ENCODE data around the gene VWA5B2. TPM values are rescaled to one million over a fixed set of nuclear protein-coding genes. Genes with fewer than 3 reads are reported as not detected.
A peak's percentile ranks its signal among the peaks of the same experiment; 100 is the strongest.
"Not testable (repeated sequence)": the region's sequence is repeated elsewhere in the genome, so short reads cannot be mapped to it uniquely, and the experiment has no call there.

VWA5B2 gene
- total RNA-seq, 6 experiments from 2014 or later = not detected

- no peak for DNase-seq
- peaks cover 14% of the 10 kb centered on the region for H3K4me1 Mint-ChIP-seq (ENCODE audit: low read depth)
- no peak overlapping the region for H3K27ac Mint-ChIP-seq
- peaks cover 24% of the 10 kb centered on the region for H3K27me3 Mint-ChIP-seq (ENCODE audit: insufficient read depth)
- no peaks in the 10 kb centered on the region for H3K36me3 Mint-ChIP-seq (ENCODE audit: low read depth)
- TF ChIP-seq CTCF (IDR thresholded peaks at IDR 0.05) = no peak
- no peaks in the 10 kb centered on the region for H3K9me3 Mint-ChIP-seq
- H3K4me3 Mint-ChIP-seq = peak overlapping the region; percentile 73
These were observed 31.4 kb downstream of the VWA5B2 start for GRCh38 chr3:184260724-184261269.

GRCh38 chr3:184261270-184261853, 32.0 kb downstream of the VWA5B2 start, which contains the start of gene CAMK2N2:
Gene CAMK2N2 (minus strand): TSS chr3:184261553. CDS start chr3:184261285, 268 bp downstream.
- Mint-ChIP-seq H3K27ac (no peak within 1 kb of the TSS), H3K4me1 (ENCODE audit: low read depth) (peaks cover 14% of the 10 kb centered on the region), H3K27me3 (ENCODE audit: insufficient read depth) (peaks cover 24% of the 10 kb centered on the region), H3K36me3 (ENCODE audit: low read depth) (no peaks in the 10 kb centered on the region), H3K4me3 (peak within 1 kb of the TSS; percentile 87), H3K9me3 (no peaks in the 10 kb centered on the region)
- peak; percentile 20 for DNase-seq
- TF ChIP-seq CTCF (IDR thresholded peaks at IDR 0.05) = no peak

DNA sequence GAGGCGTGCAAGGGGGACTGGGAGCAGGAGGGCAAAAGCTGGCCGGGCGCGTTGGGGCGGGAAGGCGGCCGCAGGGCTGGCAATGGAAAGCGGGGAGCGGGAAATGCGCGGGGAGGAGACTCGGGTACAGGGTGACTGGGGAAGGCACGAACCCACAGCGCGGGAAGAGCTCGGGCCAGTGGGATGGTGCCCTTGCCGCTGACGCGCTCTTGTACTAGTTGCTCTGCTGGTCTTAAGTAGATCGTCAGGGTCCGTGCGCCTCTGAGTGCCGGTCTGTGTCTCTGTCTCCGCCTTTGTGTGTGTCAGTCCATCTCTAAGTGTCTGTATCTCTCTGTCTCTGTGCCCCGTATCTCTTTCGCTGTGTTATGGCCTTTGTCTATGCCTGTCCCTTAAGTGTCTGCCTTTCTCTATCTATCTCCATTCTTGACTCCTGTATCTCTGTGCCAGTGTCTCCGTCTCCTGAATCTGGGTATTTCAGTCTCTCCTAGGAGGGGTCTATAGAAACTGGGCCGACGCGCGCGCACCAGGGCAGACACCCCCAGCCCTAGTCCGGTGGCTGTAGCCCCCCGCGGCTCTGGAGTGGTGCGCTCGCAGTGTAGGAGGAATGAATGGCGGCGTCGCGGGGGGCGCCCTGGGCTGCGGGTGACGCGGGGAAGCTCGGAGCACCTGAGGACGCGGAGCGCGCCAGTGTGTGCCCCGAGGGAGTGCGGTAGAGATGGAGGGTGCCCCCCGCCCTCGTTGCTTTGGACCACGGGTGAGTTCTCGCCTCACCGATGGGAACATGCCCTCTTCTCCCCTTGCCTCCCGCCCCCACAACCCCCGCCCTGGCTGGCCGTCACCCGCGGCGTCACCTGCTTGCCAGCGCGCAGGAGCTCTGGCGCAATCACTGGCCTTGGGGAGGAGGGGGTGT, 32.7 kb downstream of the VWA5B2 start:
- TF ChIP-seq CTCF (IDR thresholded peaks at IDR 0.05) = no peak
- no peak for DNase-seq
- peak overlapping the region; percentile 87 for H3K4me3 Mint-ChIP-seq
- peaks cover 14% of the 10 kb centered on the region for H3K4me1 Mint-ChIP-seq (ENCODE audit: low read depth)
- no peak overlapping the region for H3K27ac Mint-ChIP-seq
- H3K9me3 Mint-ChIP-seq = peaks cover under 1% of the 10 kb centered on the region; the same call in 1 of the 2 replicates
- peaks cover 24% of the 10 kb centered on the region for H3K27me3 Mint-ChIP-seq (ENCODE audit: insufficient read depth)
- H3K36me3 Mint-ChIP-seq (ENCODE audit: low read depth) = no peaks in the 10 kb centered on the region

DNA sequence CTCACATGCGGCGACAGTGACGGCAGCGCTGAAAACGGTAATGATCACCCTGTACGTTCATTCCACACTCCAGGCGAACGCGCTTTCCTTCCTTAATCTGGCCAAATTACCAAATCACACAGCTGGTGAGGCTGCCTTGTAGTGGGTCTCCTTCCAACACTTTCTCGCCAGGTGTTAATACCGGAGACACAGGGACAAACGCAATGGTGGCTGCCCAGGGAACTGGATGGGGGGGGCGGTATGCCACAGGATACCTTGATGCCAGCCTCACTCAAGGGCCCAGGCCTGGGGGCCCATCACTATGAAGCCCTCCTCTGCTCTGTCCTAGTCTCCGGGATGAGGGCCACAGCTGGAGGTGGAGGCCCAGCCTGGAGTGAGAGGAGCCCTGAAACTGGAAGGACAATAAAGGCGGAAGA, 33.4 kb downstream of the VWA5B2 start:
- Mint-ChIP-seq H3K27ac (no peak overlapping the region), H3K4me3 (0 out of 2 replicates have a peak overlapping the region, but pooled peaks have one; percentile 30), H3K27me3 (ENCODE audit: insufficient read depth) (peaks cover 29% of the 10 kb centered on the region), H3K9me3 (peaks cover 4% of the 10 kb centered on the region; the same call in 1 of the 2 replicates), H3K4me1 (ENCODE audit: low read depth) (peaks cover 14% of the 10 kb centered on the region), H3K36me3 (ENCODE audit: low read depth) (no peaks in the 10 kb centered on the region)
- DNase-seq = no peak
- no peak for TF ChIP-seq CTCF (IDR thresholded peaks at IDR 0.05)

GRCh38 chr3:184267249-184267648, 37.9 kb downstream of the VWA5B2 start:
- H3K36me3 Mint-ChIP-seq (ENCODE audit: low read depth); DNase-seq; H3K27ac Mint-ChIP-seq; H3K4me1 Mint-ChIP-seq (ENCODE audit: low read depth); H3K4me3 Mint-ChIP-seq; H3K9me3 Mint-ChIP-seq: not testable (repeated sequence)
- H3K27me3 Mint-ChIP-seq (ENCODE audit: insufficient read depth) = peaks cover 38% of the 10 kb centered on the region
